HFFc6 (cell line): Measurements from ENCODE around the gene LETMD1. TPM values are rescaled to one million over a fixed set of nuclear protein-coding genes. Genes with fewer than 3 reads are reported as not detected.
"Not testable (repeated sequence)": the region's sequence is repeated elsewhere in the genome, so short reads cannot be mapped to it uniquely, and the experiment has no call there.

Experiments used
- DNase-seq: peaks from one replicate; pipeline ENCODE4 v3.0.0-alpha.2; 2018
- H3K27ac Mint-ChIP-seq: 2 replicates; pipeline ENCODE4 v1.8.0; 2020; ENCODE audit warnings: mild to moderate bottlenecking, mixed read lengths
- H3K27me3 Mint-ChIP-seq: 2 replicates; pipeline ENCODE4 v1.8.0; 2021; ENCODE audit warnings: mild to moderate bottlenecking, moderate library complexity, mixed read lengths; ENCODE audit not compliant: insufficient read depth
- H3K36me3 Mint-ChIP-seq: 2 replicates; pipeline ENCODE4 v1.8.0; 2021; ENCODE audit warnings: low read depth, mixed read lengths
- H3K4me1 Mint-ChIP-seq: 2 replicates; pipeline ENCODE4 v1.8.0; 2020; ENCODE audit warnings: low read depth, mixed read lengths
- H3K4me3 Mint-ChIP-seq: 2 replicates; pipeline ENCODE4 v1.8.0; 2020; ENCODE audit warnings: mild to moderate bottlenecking, moderate library complexity, mixed read lengths
- H3K9me3 Mint-ChIP-seq: 2 replicates; pipeline ENCODE4 v1.8.0; 2020; ENCODE audit warnings: mild to moderate bottlenecking, mixed read lengths
- total RNA-seq, 6 experiments: library from RNA; stranded (reverse); fragmentation: NEBNext Ultra II Directional; extraction: Animal tissue kit (Norgen Biotek cat#: 25700); gene quantifications; 2 replicates in 1 of 6; 3 replicates in 5 of 6; pipeline ENCODE4 v1.2.3, GENCODE V29; 2021
- TF ChIP-seq, protein P1 (sequence below): fragments of 200-600 bp; sonication (generic); IDR thresholded peaks from 2 replicates; pipeline ENCODE4 v1.5.0; 2021; ENCODE audit warnings: antibody characterized with exemption, mild to moderate bottlenecking

Gene LETMD1
- total RNA-seq, 6 experiments from 2014 or later, result 19.6 to 27.6 (median 25.2) TPM

DNA sequence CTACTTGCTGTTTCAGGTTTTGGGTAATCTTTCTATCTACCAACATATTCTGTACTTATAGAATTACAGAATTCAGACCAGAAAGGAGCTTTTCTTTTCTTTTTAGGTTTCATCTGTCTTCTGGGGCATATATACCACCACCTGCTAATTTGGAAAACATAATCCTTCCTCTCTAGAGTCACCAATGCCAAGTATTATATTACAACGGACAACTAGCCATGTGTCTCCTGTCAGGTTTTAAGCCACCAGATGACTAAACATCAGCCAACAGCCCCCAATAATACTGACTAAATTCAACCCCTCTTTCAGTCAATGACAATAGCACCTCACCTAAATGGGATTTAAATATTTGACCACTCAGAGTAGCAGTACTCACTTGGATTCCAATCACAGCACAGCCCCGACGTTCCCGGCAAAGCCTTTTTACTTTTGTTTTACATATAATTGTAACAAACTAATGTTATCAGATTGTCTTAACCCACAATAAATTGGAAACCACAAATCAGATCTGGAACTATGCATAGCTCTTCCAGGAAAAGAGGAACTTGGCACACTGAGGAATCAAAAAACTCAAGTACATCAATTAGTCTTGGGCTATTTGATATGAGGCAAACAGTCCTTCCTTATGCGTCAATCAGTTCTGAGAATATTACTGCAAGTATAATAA, 35.4 kb upstream of the LETMD1 start:
- Mint-ChIP-seq H3K9me3 (no peaks in the 10 kb centered on the region), H3K4me3 (no peak overlapping the region), H3K36me3 (peaks cover 5% of the 10 kb centered on the region), H3K4me1 (no peaks in the 10 kb centered on the region), H3K27me3 (no peaks in the 10 kb centered on the region), H3K27ac (no peak overlapping the region)
- TF ChIP-seq, protein P1, sequence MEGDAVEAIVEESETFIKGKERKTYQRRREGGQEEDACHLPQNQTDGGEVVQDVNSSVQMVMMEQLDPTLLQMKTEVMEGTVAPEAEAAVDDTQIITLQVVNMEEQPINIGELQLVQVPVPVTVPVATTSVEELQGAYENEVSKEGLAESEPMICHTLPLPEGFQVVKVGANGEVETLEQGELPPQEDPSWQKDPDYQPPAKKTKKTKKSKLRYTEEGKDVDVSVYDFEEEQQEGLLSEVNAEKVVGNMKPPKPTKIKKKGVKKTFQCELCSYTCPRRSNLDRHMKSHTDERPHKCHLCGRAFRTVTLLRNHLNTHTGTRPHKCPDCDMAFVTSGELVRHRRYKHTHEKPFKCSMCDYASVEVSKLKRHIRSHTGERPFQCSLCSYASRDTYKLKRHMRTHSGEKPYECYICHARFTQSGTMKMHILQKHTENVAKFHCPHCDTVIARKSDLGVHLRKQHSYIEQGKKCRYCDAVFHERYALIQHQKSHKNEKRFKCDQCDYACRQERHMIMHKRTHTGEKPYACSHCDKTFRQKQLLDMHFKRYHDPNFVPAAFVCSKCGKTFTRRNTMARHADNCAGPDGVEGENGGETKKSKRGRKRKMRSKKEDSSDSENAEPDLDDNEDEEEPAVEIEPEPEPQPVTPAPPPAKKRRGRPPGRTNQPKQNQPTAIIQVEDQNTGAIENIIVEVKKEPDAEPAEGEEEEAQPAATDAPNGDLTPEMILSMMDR, result no peak
- no peak for DNase-seq

DNA sequence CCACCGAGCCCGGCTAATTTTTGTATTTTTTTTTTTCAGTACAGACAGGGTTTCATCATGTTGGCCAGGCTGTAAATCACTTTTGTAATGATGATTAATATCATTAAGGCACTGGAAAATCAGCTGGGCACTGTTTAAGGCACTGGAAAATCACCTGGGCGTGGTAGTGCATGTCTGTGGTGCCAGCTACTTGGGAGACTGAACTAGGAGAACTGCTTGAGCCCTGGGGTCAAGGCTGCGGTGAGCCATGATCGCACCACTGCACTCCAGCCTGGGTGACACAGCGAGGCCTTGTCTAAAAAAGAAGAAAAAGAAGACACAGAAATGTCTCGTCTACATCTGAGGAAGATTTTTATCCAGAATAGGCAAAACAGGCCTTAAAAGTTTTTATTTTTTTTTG, 34.7 kb upstream of the LETMD1 start:
- Mint-ChIP-seq H3K27ac (no peak overlapping the region), H3K4me1 (no peaks in the 10 kb centered on the region), H3K9me3 (no peaks in the 10 kb centered on the region), H3K36me3 (no peaks in the 10 kb centered on the region), H3K4me3 (no peak overlapping the region), H3K27me3 (no peaks in the 10 kb centered on the region)
- TF ChIP-seq, protein P1, result no peak
- no peak for DNase-seq

DNA sequence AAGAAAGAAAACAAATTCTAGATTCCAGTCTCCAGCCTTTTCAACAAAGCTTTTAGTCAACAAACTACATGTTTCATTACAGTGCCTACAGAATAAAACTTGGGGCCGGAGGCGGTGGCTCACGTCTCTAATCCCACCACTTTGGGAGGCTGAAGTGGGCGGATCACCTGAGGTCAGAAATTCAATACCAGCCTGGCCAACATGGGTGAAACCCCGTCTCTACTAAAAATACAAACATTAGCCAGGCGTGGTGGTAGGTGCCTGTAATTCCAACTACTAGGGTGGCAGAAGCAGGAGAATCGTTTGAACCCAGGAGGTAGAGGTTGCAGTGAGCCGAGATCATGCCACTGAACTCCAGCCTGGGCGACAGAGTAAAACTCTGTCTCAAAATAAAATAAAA, 33.7 kb upstream of the LETMD1 start:
- H3K4me1 Mint-ChIP-seq, H3K27me3 Mint-ChIP-seq, H3K4me3 Mint-ChIP-seq, DNase-seq, H3K36me3 Mint-ChIP-seq, H3K27ac Mint-ChIP-seq, H3K9me3 Mint-ChIP-seq: not testable (repeated sequence)

DNA sequence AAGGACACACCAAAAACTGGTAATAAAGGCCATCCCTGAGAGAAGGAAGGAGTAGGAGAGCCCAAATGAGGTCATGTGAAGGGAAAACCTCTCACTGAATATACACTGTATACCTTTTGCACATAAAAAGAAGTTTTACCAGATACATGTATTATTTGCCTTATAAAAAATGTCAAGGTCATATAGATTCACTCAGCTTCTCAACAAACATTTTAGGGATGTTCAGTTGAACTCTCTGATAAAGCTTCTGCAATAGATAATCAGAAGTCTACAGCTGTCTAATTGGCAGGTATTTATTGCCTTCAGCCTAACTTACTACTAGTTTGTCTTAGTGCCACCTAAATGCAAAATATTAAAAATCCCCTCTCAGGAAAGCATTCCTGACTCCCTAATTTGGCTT, 30.7 kb upstream of the LETMD1 start:
- no peak overlapping the region for H3K27ac Mint-ChIP-seq
- H3K36me3 Mint-ChIP-seq, result no peaks in the 10 kb centered on the region
- no peak overlapping the region for H3K4me3 Mint-ChIP-seq

DNA sequence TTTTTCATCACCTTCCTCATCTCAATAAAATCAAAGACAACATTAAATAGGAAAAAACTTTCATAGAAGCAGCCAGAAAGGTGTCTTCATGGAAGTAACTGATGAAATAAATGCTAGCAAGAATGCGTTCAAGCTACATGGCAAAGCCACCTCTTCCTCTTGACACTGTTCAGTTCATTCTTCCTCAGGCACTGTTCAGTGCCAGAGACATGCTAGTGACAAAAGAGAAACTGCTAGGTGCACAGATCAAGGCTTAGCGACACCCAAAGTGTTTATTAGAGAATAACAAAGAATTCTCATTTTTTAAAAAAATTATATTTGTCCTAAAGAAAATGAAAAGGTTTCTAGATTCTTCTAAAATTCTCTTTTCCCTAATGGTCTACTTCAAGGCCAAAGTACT, 29.2 kb upstream of the LETMD1 start:
- Mint-ChIP-seq H3K4me1 (peaks cover 6% of the 10 kb centered on the region), H3K36me3 (no peaks in the 10 kb centered on the region), H3K4me3 (no peak overlapping the region), H3K27ac (no peak overlapping the region), H3K9me3 (no peaks in the 10 kb centered on the region), H3K27me3 (no peaks in the 10 kb centered on the region)
- no peak for DNase-seq
- TF ChIP-seq, protein P1, result no peak

More for the DNA sequence above, 30.7 kb upstream of the LETMD1 start:
- no peak for DNase-seq
- Mint-ChIP-seq H3K27me3 (no peaks in the 10 kb centered on the region), H3K9me3 (no peaks in the 10 kb centered on the region), H3K4me1 (0 out of 2 replicates have a peak, but pooled peaks cover 5% of the 10 kb centered on the region)
- TF ChIP-seq, protein P1, result no peak

DNA sequence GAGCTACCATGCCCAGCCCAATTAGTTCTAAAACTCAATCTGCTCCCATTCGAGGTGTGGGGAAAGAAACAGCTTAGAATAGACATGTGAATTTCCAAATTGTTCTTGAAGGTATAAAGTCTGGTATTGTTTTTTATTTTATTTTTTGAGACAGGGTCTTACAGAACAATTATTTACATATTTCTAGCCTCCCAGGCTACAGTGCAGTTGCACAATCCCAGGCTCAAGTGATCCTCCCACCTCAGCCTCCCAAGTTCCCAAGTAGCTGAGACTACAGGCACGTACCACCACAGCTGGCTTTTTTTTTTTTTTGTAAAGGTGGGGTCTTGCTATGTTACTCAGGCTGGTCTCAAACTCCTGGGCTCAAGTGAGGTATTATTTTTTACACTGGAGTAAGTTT, 28.2 kb upstream of the LETMD1 start:
- no peaks in the 10 kb centered on the region for H3K9me3 Mint-ChIP-seq

More for the DNA sequence above, 28.2 kb upstream of the LETMD1 start:
- no peaks in the 10 kb centered on the region for H3K27me3 Mint-ChIP-seq
- no peaks in the 10 kb centered on the region for H3K36me3 Mint-ChIP-seq
- H3K27ac Mint-ChIP-seq, result no peak overlapping the region
- TF ChIP-seq, protein P1, result no peak
- H3K4me3 Mint-ChIP-seq, result no peak overlapping the region
- peaks cover 16% of the 10 kb centered on the region for H3K4me1 Mint-ChIP-seq
- DNase-seq, result no peak
